GM19025 (cell line): Measurements from ENCODE around the gene BMP7.
"Not testable (repeated sequence)": the region's sequence is repeated elsewhere in the genome, so short reads cannot be mapped to it uniquely, and the experiment has no call there.

Experiments used
- ATAC-seq: cut with Tn5 transposase; IDR thresholded peaks from one replicate; pipeline ENCODE4 v1.9.1; 2021; ENCODE audit warnings: mild to moderate bottlenecking, low read depth, moderate library complexity; ENCODE audit not compliant: unreplicated experiment

The BMP7 gene

GRCh38 chr20:57159193-57159851 lies 107.1 kb downstream of the BMP7 start:
- no peak for ATAC-seq

- no peak for ATAC-seq
Measured at GRCh38 chr20:57158474-57158873, 108.0 kb downstream of the BMP7 start.

GRCh38 chr20:57157787-57158186 lies 108.7 kb downstream of the BMP7 start:
- ATAC-seq, result not testable (repeated sequence)

DNA sequence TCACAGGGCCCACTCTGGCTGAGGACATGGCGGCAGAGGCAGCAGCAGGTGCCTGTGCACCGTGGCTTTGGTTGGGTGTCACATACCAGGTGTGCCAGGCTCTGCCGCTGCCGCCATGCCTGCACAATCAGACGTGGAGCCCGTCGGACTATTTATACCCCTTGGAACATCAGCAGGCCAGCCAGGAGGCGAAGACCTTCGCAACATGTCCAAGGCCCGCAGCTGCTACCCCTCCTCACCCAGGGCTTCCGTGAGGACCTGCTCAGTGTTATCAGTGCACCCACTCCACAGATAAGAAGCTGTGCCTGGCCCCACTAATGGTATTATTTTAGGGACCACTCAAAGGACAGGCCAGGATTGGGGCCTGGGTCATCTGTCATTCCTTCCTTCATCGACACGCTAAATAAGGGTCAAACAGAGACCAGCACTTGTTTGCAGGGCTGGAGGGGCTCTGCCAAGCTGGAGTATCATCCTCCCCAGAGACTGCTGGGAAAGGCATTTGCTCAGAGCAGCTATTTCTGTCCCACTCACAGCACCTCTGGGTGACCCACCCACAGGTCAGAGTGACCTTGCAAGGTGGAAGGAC lies 109.2 kb downstream of the BMP7 start:
- no peak for ATAC-seq

DNA sequence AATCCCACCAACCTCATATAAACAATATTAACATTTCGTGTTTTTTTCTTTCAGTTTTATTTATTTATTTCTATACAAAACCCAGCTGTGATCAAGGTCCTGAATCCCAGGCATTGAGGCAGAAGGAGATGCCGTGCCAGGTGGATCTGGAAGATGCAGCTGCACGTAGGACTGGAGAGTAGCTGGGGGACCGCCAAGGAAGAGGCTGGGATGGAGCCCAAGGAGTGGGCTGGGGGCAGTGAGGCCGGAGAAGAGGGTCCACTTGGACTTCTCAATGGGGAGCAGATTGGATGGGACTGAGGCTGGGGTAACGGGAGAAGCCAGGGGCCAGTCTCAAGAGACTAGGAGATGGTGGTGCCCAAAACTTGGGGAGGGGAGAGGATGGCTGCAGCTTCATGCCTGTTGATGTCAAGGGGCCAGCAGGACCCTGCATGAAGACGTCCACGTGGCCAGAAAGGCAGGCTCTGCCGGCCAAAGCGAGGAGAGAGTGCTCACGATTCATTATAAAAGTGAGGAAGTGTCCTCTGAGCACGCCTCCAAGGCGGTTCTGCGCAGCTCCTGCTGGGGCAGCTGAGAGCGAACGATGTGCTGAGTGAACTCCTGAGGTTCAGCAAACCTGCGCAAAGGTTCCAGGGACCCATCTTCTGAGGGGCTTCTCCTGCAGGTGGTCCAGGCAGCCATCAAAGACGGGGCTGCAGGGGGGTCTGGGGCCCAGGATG lies 110.3 kb downstream of the BMP7 start:
- no peak for ATAC-seq

- ATAC-seq, result no peak
Measured at GRCh38 chr20:57155415-57155814, 111.0 kb downstream of the BMP7 start.

GRCh38 chr20:57153238-57153905 lies 113.1 kb downstream of the BMP7 start:
- ATAC-seq, result no peak

GRCh38 chr20:57152557-57152956 lies 113.9 kb downstream of the BMP7 start:
- ATAC-seq, result no peak

GRCh38 chr20:57150559-57150958 lies 115.9 kb downstream of the BMP7 start:
- no peak for ATAC-seq

- ATAC-seq, result no peak
Measured at GRCh38 chr20:57148263-57148662, 118.2 kb downstream of the BMP7 start.

GRCh38 chr20:57147185-57147584 lies 119.3 kb downstream of the BMP7 start:
- no peak for ATAC-seq

- ATAC-seq, result no peak
Measured at GRCh38 chr20:57146155-57146554, 120.3 kb downstream of the BMP7 start.

DNA sequence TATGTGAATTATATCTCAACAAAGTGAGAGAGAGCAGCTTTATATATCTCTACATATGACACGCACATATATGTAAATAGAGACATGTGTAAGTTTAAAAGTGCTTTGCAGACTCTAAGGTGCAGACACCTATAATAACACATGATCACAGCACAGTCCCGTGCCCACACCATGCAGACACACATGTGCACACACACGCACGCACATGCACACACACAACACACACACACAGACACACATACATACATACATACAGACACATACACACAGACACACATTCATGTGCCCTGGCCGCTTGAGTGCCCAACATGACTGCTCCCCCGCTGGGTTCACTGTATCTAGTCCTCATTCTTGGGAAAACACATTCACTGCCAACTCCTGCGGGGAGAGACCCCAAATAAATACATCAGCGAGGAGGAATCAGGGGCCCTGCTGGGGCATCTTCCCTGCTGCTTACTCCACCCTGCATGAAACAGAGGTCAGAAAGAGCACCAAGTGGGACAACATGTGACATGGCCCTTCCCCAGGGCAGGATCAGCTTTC lies 121.3 kb downstream of the BMP7 start:
- ATAC-seq, result no peak

DNA sequence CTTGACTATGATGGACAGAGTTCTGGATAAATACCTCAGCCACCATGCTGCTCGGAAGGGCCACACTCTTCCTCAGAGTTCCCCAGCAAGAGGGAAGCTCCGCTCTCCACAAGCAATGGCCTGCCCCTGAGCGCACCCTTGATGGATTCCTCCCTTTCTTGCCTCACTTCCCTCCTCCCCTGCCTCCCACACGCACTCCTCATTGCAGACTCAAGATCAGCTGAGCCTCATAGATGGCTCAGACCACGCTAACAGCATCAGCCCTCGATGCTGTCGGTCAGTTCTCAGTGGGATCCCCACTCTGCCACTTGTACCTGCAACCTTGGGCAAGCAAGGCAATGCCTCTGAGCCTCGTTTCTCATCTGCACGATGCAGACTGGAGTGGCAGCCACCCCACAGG lies 123.3 kb downstream of the BMP7 start:
- no peak for ATAC-seq

DNA sequence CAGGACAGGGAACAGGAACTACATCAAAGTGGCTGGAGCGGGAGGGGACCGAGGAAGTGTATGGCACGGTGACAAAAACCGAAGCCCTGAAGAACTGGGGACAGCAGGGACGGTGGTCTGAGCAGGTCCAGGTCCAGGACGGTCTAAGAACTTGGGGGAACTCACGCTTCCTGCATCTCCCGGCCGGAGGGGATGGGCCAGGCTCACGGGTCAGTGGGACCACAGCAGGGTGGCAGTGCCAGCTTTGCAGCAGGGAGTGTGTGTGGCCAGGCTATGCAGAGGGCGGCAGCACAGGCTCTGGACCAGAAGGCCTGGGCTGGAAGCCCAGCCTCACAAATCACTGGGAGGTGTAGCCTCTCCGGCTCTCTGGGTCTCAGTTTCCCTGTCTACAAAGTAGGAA lies 123.8 kb downstream of the BMP7 start:
- ATAC-seq, result no peak

- ATAC-seq, result no peak
Measured at GRCh38 chr20:57141492-57141891, 124.9 kb downstream of the BMP7 start.

DNA sequence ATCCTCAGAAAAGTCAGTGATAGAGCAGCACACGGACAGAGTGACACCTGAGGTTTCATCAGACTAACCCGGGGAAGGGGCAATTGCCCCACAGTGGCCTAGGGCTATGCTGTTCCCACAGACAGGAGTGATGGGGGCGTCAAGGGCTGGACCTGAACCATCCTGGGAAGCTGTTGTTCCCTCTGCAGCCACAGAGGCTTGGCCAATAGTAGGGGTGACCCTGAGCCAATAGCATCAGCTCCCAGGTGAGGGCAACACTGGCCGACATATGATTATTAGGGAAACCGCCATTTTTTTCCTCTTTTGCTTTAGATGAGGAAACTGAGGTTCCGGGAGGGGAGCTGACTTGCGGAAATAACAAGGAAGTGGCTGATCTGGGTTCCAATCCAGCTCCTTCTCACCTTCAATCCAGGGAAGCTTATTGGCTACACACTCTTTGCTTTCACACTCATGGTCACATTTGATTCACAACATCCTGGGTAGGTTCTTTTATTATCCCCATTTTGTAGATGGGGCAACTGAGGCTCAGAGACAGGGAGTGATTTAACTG lies 126.0 kb downstream of the BMP7 start:
- ATAC-seq, result no peak

GRCh38 chr20:57139342-57140093 lies 126.9 kb downstream of the BMP7 start:
- no peak for ATAC-seq

- no peak for ATAC-seq
Measured at GRCh38 chr20:57138198-57138995, 128.0 kb downstream of the BMP7 start.
